ENCODE data around the gene C10orf90. TPM values are rescaled to one million over a fixed set of nuclear protein-coding genes. Genes with fewer than 3 reads are reported as not detected.

The C10orf90 gene
- total RNA-seq, 2 donors from 2014 or later = not detected

GRCh38 chr10:126523071-126523470, 147.4 kb downstream of the C10orf90 start:
- no peak for ATAC-seq
- DNase-seq (ENCODE audit: low spot score) = no peak
- Mint-ChIP-seq H3K4me3 (no peak overlapping the region), H3K36me3 (no peaks in the 10 kb centered on the region), H3K27me3 (peaks cover 9 to 13% of the 10 kb centered on the region in 2 donors), H3K27ac (no peak overlapping the region), H3K4me1 (ENCODE audit: low read depth in 2 of 2) (no peaks in the 10 kb centered on the region), H3K9me3 (no peaks in the 10 kb centered on the region)

GRCh38 chr10:126521399-126521798, 149.1 kb downstream of the C10orf90 start:
- Mint-ChIP-seq H3K27me3 (peaks cover 9 to 10% of the 10 kb centered on the region in 2 donors), H3K4me3 (no peak overlapping the region)
- no peak for DNase-seq (ENCODE audit: low spot score)

DNA sequence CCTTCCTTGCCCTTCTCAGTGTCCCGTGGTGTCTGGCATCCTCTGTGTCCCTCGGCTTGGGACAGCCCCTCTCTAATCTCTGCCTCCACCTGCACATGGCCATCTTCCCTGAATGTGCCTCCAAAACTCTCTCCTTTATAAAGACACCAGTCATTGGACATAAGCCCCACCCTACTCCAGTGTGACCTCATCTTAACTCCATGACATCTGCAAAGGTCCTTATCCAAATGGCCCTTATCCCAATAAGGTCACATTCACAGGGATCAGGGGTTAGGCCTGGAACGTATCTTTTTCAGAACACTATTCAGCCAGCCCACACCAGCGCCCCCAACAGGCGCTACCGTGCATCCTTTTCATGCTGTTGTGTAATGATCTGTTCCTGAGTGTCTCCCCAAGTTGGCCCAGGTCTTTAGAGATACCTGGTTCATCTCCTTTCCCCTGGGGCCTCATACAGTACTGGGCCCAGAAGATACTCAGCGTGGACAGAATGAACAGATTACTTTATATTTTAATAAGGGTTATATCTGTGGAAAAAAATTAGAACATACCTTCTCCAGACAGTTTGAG, 149.7 kb downstream of the C10orf90 start:
- no peak overlapping the region for H3K27ac Mint-ChIP-seq
- H3K9me3 Mint-ChIP-seq = no peaks in the 10 kb centered on the region
- ATAC-seq = no peak
- DNase-seq (ENCODE audit: low spot score) = no peak
- peaks cover 9 to 10% of the 10 kb centered on the region in 2 donors for H3K27me3 Mint-ChIP-seq
- no peak overlapping the region for H3K4me3 Mint-ChIP-seq
- H3K4me1 Mint-ChIP-seq (ENCODE audit: low read depth in 2 of 2) = no peaks in the 10 kb centered on the region
- H3K36me3 Mint-ChIP-seq = no peaks in the 10 kb centered on the region

More at GRCh38 chr10:126521399-126521798, 149.1 kb downstream of the C10orf90 start:
- Mint-ChIP-seq H3K4me1 (ENCODE audit: low read depth in 2 of 2) (no peaks in the 10 kb centered on the region), H3K27ac (no peak overlapping the region), H3K36me3 (no peaks in the 10 kb centered on the region), H3K9me3 (no peaks in the 10 kb centered on the region)
- ATAC-seq = no peak

GRCh38 chr10:126519992-126520391, 150.5 kb downstream of the C10orf90 start:
- Mint-ChIP-seq H3K36me3 (no peaks in the 10 kb centered on the region), H3K27ac (no peak overlapping the region), H3K4me1 (ENCODE audit: low read depth in 2 of 2) (no peaks in the 10 kb centered on the region), H3K9me3 (no peaks in the 10 kb centered on the region), H3K4me3 (no peak overlapping the region), H3K27me3 (peaks cover 9 to 10% of the 10 kb centered on the region in 2 donors)
- DNase-seq (ENCODE audit: low spot score) (no peak), ATAC-seq (no peak)

DNA sequence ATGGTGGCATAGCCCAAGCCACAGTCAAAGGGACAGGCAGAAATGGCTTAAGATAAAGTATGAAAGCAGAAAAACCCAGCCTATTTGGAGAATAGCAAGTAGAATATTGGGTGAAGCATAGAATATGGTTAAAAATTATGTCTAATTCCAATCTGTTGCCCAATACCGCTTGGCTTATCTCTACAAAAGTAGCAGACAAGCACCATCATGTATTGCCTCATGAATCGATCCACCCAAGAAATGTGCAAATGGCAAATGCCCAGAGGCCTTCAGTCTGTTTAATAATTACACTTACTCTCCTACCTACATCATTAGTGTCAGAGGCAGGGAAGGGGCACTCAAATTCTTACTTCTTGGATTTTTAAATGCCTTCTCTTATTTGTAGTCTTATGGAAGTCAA, 151.3 kb downstream of the C10orf90 start:
- no peak overlapping the region for H3K4me3 Mint-ChIP-seq
- peaks cover 10% of the 10 kb centered on the region in 2 donors for H3K27me3 Mint-ChIP-seq
- DNase-seq (ENCODE audit: low spot score) (no peak), ATAC-seq (no peak)
- no peaks in the 10 kb centered on the region for H3K36me3 Mint-ChIP-seq
- H3K9me3 Mint-ChIP-seq = no peaks in the 10 kb centered on the region
- no peak overlapping the region for H3K27ac Mint-ChIP-seq
- H3K4me1 Mint-ChIP-seq (ENCODE audit: low read depth in 2 of 2) = no peaks in the 10 kb centered on the region

- no peaks in the 10 kb centered on the region for H3K36me3 Mint-ChIP-seq
- H3K9me3 Mint-ChIP-seq = no peaks in the 10 kb centered on the region
- H3K4me3 Mint-ChIP-seq = no peak overlapping the region
- peaks cover 10 to 11% of the 10 kb centered on the region in 2 donors for H3K27me3 Mint-ChIP-seq
- DNase-seq (ENCODE audit: low spot score) (no peak), ATAC-seq (no peak)
- H3K27ac Mint-ChIP-seq = no peak overlapping the region
- H3K4me1 Mint-ChIP-seq (ENCODE audit: low read depth in 2 of 2) = no peaks in the 10 kb centered on the region
These were observed 152.0 kb downstream of the C10orf90 start for GRCh38 chr10:126518218-126519080.

DNA sequence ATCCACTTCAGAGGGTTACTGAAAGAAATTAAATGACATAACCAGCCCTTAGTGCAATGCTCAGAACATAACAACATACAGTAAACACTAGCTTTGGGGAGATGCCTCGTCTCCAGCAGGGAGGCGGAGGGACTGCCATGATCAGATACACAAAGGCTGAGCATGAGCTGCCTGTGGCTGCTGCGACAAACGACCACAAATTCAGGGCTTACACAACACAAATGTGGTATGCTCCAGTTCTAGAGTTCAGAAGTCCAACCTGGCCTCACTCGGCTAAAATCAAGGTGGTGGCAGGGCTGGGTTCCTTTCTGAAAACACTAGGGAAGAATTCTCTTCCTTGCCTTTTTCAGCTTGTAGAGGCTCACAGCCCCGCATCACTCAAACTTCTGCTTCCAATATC, 154.0 kb downstream of the C10orf90 start:
- Mint-ChIP-seq H3K36me3 (no peaks in the 10 kb centered on the region), H3K27me3 (peaks cover 11% of the 10 kb centered on the region in 2 donors), H3K27ac (no peak overlapping the region), H3K4me3 (no peak overlapping the region), H3K9me3 (no peaks in the 10 kb centered on the region), H3K4me1 (ENCODE audit: low read depth in 2 of 2) (no peaks in the 10 kb centered on the region)
- no peak for ATAC-seq
- DNase-seq (ENCODE audit: low spot score) = no peak

GRCh38 chr10:126511917-126512479, 158.5 kb downstream of the C10orf90 start:
- H3K9me3 Mint-ChIP-seq = no peaks in the 10 kb centered on the region
- no peaks in the 10 kb centered on the region for H3K4me1 Mint-ChIP-seq (ENCODE audit: low read depth in 2 of 2)
- ATAC-seq (no peak), DNase-seq (ENCODE audit: low spot score) (no peak)
- H3K27me3 Mint-ChIP-seq = peaks cover 7 to 11% of the 10 kb centered on the region in 2 donors
- no peak overlapping the region for H3K27ac Mint-ChIP-seq
- H3K4me3 Mint-ChIP-seq = no peak overlapping the region
- no peaks in the 10 kb centered on the region for H3K36me3 Mint-ChIP-seq

DNA sequence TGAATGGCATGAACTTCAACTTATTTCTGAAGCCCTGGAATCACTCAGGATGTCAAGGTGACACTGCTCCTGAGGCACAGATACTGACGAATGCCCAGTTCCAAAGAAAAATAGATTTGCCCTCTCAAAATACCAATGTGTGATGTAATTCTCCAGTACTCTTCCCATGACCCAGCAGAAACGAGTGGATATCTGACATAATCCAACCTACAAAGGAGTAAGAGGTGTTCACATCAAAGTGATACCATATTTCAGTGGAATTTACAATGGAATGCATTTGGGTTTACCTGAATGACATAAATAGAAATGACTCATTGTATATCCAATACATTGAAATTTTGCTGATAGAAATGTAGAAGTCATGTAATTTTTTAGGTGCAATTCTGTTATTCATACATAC, 161.3 kb downstream of the C10orf90 start:
- no peaks in the 10 kb centered on the region for H3K36me3 Mint-ChIP-seq
- ATAC-seq (peak in 1 of 2 donors; percentile 27), DNase-seq (ENCODE audit: low spot score) (no peak)
- H3K27me3 Mint-ChIP-seq = peaks cover 7 to 10% of the 10 kb centered on the region in 2 donors
- no peak overlapping the region for H3K4me3 Mint-ChIP-seq
- no peaks in the 10 kb centered on the region for H3K9me3 Mint-ChIP-seq
- H3K4me1 Mint-ChIP-seq (ENCODE audit: low read depth in 2 of 2) = no peaks in the 10 kb centered on the region
- H3K27ac Mint-ChIP-seq = no peak overlapping the region

DNA sequence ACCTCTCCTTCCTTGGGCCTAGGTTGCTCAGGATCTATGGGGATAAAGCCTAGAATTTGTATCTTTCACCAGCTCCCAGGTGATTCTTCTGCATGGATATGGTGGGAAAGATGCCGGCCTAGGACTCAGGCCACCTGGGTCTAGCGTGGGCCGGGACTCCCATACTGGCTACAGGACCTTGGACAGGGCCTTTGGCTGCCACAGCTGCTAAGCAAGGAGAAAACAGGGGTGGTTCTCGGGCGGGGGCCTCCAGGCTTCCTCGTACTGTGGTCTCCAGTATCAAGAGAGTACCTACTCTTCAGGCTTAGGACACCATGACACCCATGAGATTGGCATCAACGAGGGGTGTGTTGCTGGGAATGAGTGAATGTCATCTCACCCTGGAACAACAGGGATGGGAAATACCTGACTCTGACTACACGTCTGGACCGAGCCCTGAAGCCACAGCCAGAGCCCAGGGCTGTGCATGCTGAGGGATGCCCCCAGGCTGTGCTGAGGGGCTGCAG, 161.9 kb downstream of the C10orf90 start:
- ATAC-seq (peak in 1 of 2 donors; percentile 33), DNase-seq (ENCODE audit: low spot score) (no peak)
- Mint-ChIP-seq H3K27ac (no peak overlapping the region), H3K4me1 (ENCODE audit: low read depth in 2 of 2) (no peaks in the 10 kb centered on the region), H3K9me3 (no peaks in the 10 kb centered on the region), H3K27me3 (peaks cover 6 to 7% of the 10 kb centered on the region in 2 donors), H3K36me3 (no peaks in the 10 kb centered on the region), H3K4me3 (no peak overlapping the region)

DNA sequence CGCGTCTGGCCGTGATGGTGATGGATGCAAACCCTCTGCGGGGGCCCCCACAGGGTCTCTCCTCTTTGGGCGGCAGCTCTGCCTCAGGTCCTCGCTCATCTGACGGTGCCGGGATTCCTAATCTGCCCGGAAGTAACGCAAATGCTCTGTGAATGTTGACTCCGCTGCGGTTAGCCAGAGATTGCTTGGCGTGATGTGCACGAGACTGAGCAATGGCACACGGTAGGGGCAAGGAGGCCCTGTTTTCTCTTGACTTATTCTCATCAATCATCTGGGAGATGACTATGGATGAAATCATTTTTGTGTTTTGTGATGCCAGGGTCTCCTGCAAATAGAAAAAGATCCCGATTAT, 165.8 kb downstream of the C10orf90 start:
- no peaks in the 10 kb centered on the region for H3K36me3 Mint-ChIP-seq
- no peaks in the 10 kb centered on the region for H3K9me3 Mint-ChIP-seq
- no peaks in the 10 kb centered on the region for H3K27me3 Mint-ChIP-seq
- DNase-seq (ENCODE audit: low spot score) = no peak
- H3K27ac Mint-ChIP-seq = no peak overlapping the region
- no peaks in the 10 kb centered on the region for H3K4me1 Mint-ChIP-seq (ENCODE audit: low read depth in 2 of 2)
- ATAC-seq = no peak
- H3K4me3 Mint-ChIP-seq = no peak overlapping the region

GRCh38 chr10:126504063-126504760, 166.3 kb downstream of the C10orf90 start:
- no peaks in the 10 kb centered on the region for H3K9me3 Mint-ChIP-seq
- H3K27ac Mint-ChIP-seq = no peak overlapping the region
- no peaks in the 10 kb centered on the region for H3K4me1 Mint-ChIP-seq (ENCODE audit: low read depth in 2 of 2)
- ATAC-seq (peak in 1 of 2 donors; percentile 59), DNase-seq (ENCODE audit: low spot score) (no peak)
- no peak overlapping the region for H3K4me3 Mint-ChIP-seq
- no peaks in the 10 kb centered on the region for H3K27me3 Mint-ChIP-seq
- no peaks in the 10 kb centered on the region for H3K36me3 Mint-ChIP-seq

GRCh38 chr10:126503392-126504062, 167.0 kb downstream of the C10orf90 start:
- no peak for ATAC-seq

More at GRCh38 chr10:126503392-126504062, 167.0 kb downstream of the C10orf90 start:
- no peaks in the 10 kb centered on the region for H3K9me3 Mint-ChIP-seq
- no peaks in the 10 kb centered on the region for H3K36me3 Mint-ChIP-seq
- H3K27me3 Mint-ChIP-seq = no peaks in the 10 kb centered on the region
- no peak overlapping the region for H3K4me3 Mint-ChIP-seq
- H3K4me1 Mint-ChIP-seq (ENCODE audit: low read depth in 2 of 2) = no peaks in the 10 kb centered on the region
- H3K27ac Mint-ChIP-seq = no peak overlapping the region
- DNase-seq (ENCODE audit: low spot score) = no peak

Data from natural killer cell treated with Interleukin-12 subunit alpha and Interleukin-12 subunit beta and Interleukin-15 and Interleukin-18, amount 100 ng/mL, for 72 hours (primary cell).